IMR-90 (cell line): ENCODE data around the gene OOSP3. TPM values are rescaled to one million over a fixed set of nuclear protein-coding genes. Genes with fewer than 3 reads are reported as not detected.

ENCODE experiments used
- ATAC-seq: fragments of 200-7000 bp; cut with Tn5 transposase; 2 replicates; pipeline ENCODE4 v1.9.1; 2020; ENCODE audit warnings: low read depth, mild to moderate bottlenecking, moderate library complexity
- BruUV-seq: library from RNA; stranded (reverse); fragments of 400-500 nt; replicated peaks from 2 replicates; lab custom pipeline; 2021; lab: Mats Ljungman, UMichigan
- CTCF ChIA-PET: fragments of 300-600 bp; formaldehyde crosslinking; extraction: SDS; loops from one replicate; lab custom pipeline; 2021; ENCODE audit warnings: antibody characterized with exemption; lab: Yijun Ruan, JAX
- POLR2A ChIA-PET: fragments of 300-600 bp; sonication (Branson Sonifier 250); formaldehyde crosslinking; loops from one replicate; lab custom pipeline; 2022; ENCODE audit warnings: antibody characterized with exemption; ENCODE audit not compliant: unreplicated experiment; lab: Charles Lee
- DNase-seq: peaks from one replicate; pipeline ENCODE4 v3.0.0; 2013
- H2AFZ ChIP-seq: replicated peaks from 2 replicates; pipeline ENCODE3; 2013; ENCODE audit warnings: low read length, mild to moderate bottlenecking; ENCODE audit not compliant: poor library complexity
- H2AK5ac ChIP-seq: 2 replicates; pipeline ENCODE4 v1.6.1; 2013; ENCODE audit warnings: low read depth, low read length, inconsistent platforms
- H2AK9ac ChIP-seq: replicated peaks from 2 replicates; pipeline ENCODE3; 2013; ENCODE audit warnings: mild to moderate bottlenecking, low read depth, low read length, moderate library complexity; ENCODE audit not compliant: poor library complexity
- H2BK120ac ChIP-seq: 2 replicates; pipeline ENCODE4 v1.6.1; 2013; ENCODE audit warnings: low read depth, low read length, inconsistent platforms
- H2BK15ac ChIP-seq: 3 replicates; pipeline ENCODE4 v1.6.1; 2013; ENCODE audit warnings: low read depth, low read length, inconsistent platforms
- H2BK20ac ChIP-seq: 2 replicates; pipeline ENCODE4 v1.6.1; 2013; ENCODE audit warnings: low read depth, mild to moderate bottlenecking, inconsistent platforms, low read length, moderate library complexity
- H2BK5ac ChIP-seq: 2 replicates; pipeline ENCODE4 v1.6.1; 2013; ENCODE audit warnings: mild to moderate bottlenecking, low read depth, low read length, inconsistent platforms; ENCODE audit not compliant: poor library complexity, severe bottlenecking
- H3K14ac ChIP-seq: replicated peaks from 2 replicates; pipeline ENCODE4 v1.6.1; 2013; ENCODE audit warnings: low read depth, low read length, inconsistent platforms
- H3K18ac ChIP-seq: 2 replicates; pipeline ENCODE4 v1.6.1; 2013; ENCODE audit warnings: low read depth, low read length, control low read depth
- H3K23ac ChIP-seq: 2 replicates; pipeline ENCODE4 v1.6.1; 2013; ENCODE audit warnings: low read depth, low read length, inconsistent platforms
- H3K27ac ChIP-seq: 2 replicates; pipeline ENCODE4 v1.5.1; 2013; ENCODE audit warnings: mild to moderate bottlenecking, control low read depth, low read length; ENCODE audit not compliant: insufficient read depth
- H3K27me3 ChIP-seq: 2 replicates; pipeline ENCODE4 v1.6.1; 2013; ENCODE audit warnings: low read length; ENCODE audit not compliant: control insufficient read depth, insufficient read depth
- H3K36me3 ChIP-seq: 2 replicates; pipeline ENCODE4 v1.6.1; 2013; ENCODE audit warnings: low read length, mixed read lengths; ENCODE audit not compliant: control insufficient read depth, insufficient read depth
- H3K4ac ChIP-seq: 2 replicates; pipeline ENCODE4 v1.6.1; 2013; ENCODE audit warnings: low read depth, low read length, inconsistent platforms
- H3K4me1 ChIP-seq: 2 replicates; pipeline ENCODE4 v1.6.1; 2013; ENCODE audit warnings: low read length, mixed read lengths; ENCODE audit not compliant: control insufficient read depth, insufficient read depth
- H3K4me2 ChIP-seq: 2 replicates; pipeline ENCODE4 v1.6.1; 2013; ENCODE audit warnings: low read depth, mild to moderate bottlenecking, control low read depth, low read length, moderate library complexity
- H3K4me3 ChIP-seq: 2 replicates; pipeline ENCODE4 v1.5.1; 2013; ENCODE audit warnings: low read depth, mild to moderate bottlenecking, control low read depth, low read length, moderate library complexity; ENCODE audit not compliant: insufficient read depth
- H3K56ac ChIP-seq: 2 replicates; pipeline ENCODE4 v1.6.1; 2013; ENCODE audit warnings: low read length, inconsistent platforms; ENCODE audit not compliant: insufficient read depth; ENCODE audit errors: extremely low read depth
- H3K79me1 ChIP-seq, 2 experiments: 2 replicates each; pipeline ENCODE4 v1.6.1; 2013; ENCODE audit warnings: low read length in 2 of 2, inconsistent platforms in 1 of 2, low read depth in 1 of 2
- H3K9ac ChIP-seq: 2 replicates; pipeline ENCODE4 v1.6.1; 2013; ENCODE audit warnings: low read depth, low read length, control low read depth
- H3K9me1 ChIP-seq: 2 replicates; pipeline ENCODE4 v1.6.1; 2013; ENCODE audit warnings: low read length, inconsistent platforms; ENCODE audit not compliant: insufficient read depth
- H3K9me3 ChIP-seq: 2 replicates; pipeline ENCODE4 v1.6.1; 2013; ENCODE audit warnings: low read length; ENCODE audit not compliant: control insufficient read depth, insufficient read depth
- H4K20me1 ChIP-seq: 2 replicates; pipeline ENCODE4 v1.6.1; 2013; ENCODE audit warnings: low read length, inconsistent platforms; ENCODE audit not compliant: insufficient read depth
- H4K5ac ChIP-seq: 2 replicates; pipeline ENCODE4 v1.6.1; 2013; ENCODE audit warnings: mild to moderate bottlenecking, low read depth, low read length, control low read depth
- H4K8ac ChIP-seq, 2 experiments: 2 replicates each; pipeline ENCODE4 v1.6.1; 2013; ENCODE audit warnings: low read depth in 2 of 2, low read length in 2 of 2, control low read depth in 1 of 2, inconsistent platforms in 1 of 2
- H4K91ac ChIP-seq: 2 replicates; pipeline ENCODE4 v1.6.1; 2013; ENCODE audit warnings: low read depth, low read length, inconsistent platforms; ENCODE audit not compliant: insufficient read depth
- CHD1 ChIP-seq: IDR thresholded peaks from 2 replicates; pipeline ENCODE4 v1.6.1; 2012; ENCODE audit warnings: low read depth, low read length, improper control_type of control experiment
- CTCF ChIP-seq: conservative IDR thresholded peaks from 2 replicates; pipeline ENCODE4 v1.5.1; 2012; ENCODE audit warnings: mild to moderate bottlenecking, low read depth, low read length, improper control_type of control experiment
- ELK1 ChIP-seq: fragments of 150-350 bp; IDR thresholded peaks from 2 replicates; pipeline ENCODE4 v1.6.1; 2016; ENCODE audit warnings: low read depth, mild to moderate bottlenecking, low read length, moderate library complexity, borderline replicate concordance
- FOS ChIP-seq: fragments of 150-350 bp; IDR thresholded peaks from 2 replicates; pipeline ENCODE4 v1.6.1; 2016; ENCODE audit warnings: low read depth, low read length
- MAFK ChIP-seq: IDR thresholded peaks from 2 replicates; pipeline ENCODE4 v1.6.1; 2012; ENCODE audit warnings: low read depth, low read length, improper control_type of control experiment
- MAZ ChIP-seq: IDR thresholded peaks from 2 replicates; pipeline ENCODE4 v1.6.1; 2012; ENCODE audit warnings: low read depth, mild to moderate bottlenecking, low read length, improper control_type of control experiment, moderate library complexity, borderline replicate concordance
- RCOR1 ChIP-seq: IDR thresholded peaks from 2 replicates; pipeline ENCODE4 v1.6.1; 2012; ENCODE audit warnings: mild to moderate bottlenecking, low read length, improper control_type of control experiment; ENCODE audit not compliant: insufficient replicate concordance
- dilution Hi-C: fragments of 300-500 bp; cut with HindIII; formaldehyde crosslinking; loops from one replicate; pipeline ENCODE4 v1.14.3; 2018; ENCODE audit warnings: low sequenced_read_pairs; ENCODE audit not compliant: unreplicated experiment
- in situ Hi-C: fragments of 300-500 bp; cut with MboI; formaldehyde crosslinking; loops from 3 replicates; pipeline ENCODE4 v1.14.3; 2019; ENCODE audit warnings: low sequenced_read_pairs, inconsistent platforms, mixed read lengths
- intact Hi-C: fragments of 100-400 bp; cut with micrococcal nuclease; formaldehyde crosslinking; loops from 2 replicates; pipeline ENCODE4 v1.10.0; 2022
- polyA plus RNA-seq, 3 experiments: library from polyadenylated mRNA; depleted of rRNA; stranded (reverse); fragments of >200 nt; gene quantifications; 2 replicates each; pipeline ENCODE4 v1.2.3, GENCODE V29; 2012; ENCODE audit warnings: low replicate concordance in 1 of 3
- total RNA-seq: library from RNA; depleted of rRNA; stranded (reverse); fragments of >200 nt; gene quantifications from 2 replicates; pipeline ENCODE4 v1.2.3, GENCODE V29; 2012
- TF ChIP-seq, protein P1 (sequence below): fragments of 150-350 bp; IDR thresholded peaks from 2 replicates; pipeline ENCODE4 v1.6.1; 2017; ENCODE audit warnings: mild to moderate bottlenecking, antibody characterized with exemption, low read length, low read depth

OOSP3 gene
- total and polyA plus RNA-seq, 2 of the 4 experiments (the other 2 are of a cell fraction), result not detected

- in situ Hi-C loops (no loop called here), dilution Hi-C loops (no loop called here), intact Hi-C loops (no loop called here)
- no peak overlapping the region for H2AK5ac ChIP-seq
- H3K4me3 ChIP-seq, result no peak overlapping the region
- no peak overlapping the region for H2BK5ac ChIP-seq
- H2AK9ac ChIP-seq, result no peak overlapping the region
- H4K5ac ChIP-seq, result no peak overlapping the region
- no peak overlapping the region for H3K4me2 ChIP-seq
- no peak overlapping the region for H4K8ac ChIP-seq
- no peak overlapping the region for H3K9ac ChIP-seq
- no peak overlapping the region for H2BK120ac ChIP-seq
- H3K27me3 ChIP-seq, result no peaks in the 10 kb centered on the region
- H3K56ac ChIP-seq, result no peak overlapping the region
- no peak overlapping the region for H2AFZ ChIP-seq
- BruUV-seq, result no TSS peak
- no peak overlapping the region for H3K4ac ChIP-seq
- H4K91ac ChIP-seq, result no peak overlapping the region
- H3K18ac ChIP-seq, result no peak overlapping the region
- no peak overlapping the region for H2BK20ac ChIP-seq
- no peak for ATAC-seq
- no peak overlapping the region for H3K14ac ChIP-seq
- no peaks in the 10 kb centered on the region for H3K9me1 ChIP-seq
- H3K23ac ChIP-seq, result no peak overlapping the region
- no peak for TF ChIP-seq CTCF
- no peak for TF ChIP-seq MAFK
- TF ChIP-seq, protein P1, sequence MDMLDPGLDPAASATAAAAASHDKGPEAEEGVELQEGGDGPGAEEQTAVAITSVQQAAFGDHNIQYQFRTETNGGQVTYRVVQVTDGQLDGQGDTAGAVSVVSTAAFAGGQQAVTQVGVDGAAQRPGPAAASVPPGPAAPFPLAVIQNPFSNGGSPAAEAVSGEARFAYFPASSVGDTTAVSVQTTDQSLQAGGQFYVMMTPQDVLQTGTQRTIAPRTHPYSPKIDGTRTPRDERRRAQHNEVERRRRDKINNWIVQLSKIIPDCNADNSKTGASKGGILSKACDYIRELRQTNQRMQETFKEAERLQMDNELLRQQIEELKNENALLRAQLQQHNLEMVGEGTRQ, result no peak
- no peak for TF ChIP-seq MAZ
- no peak for TF ChIP-seq ELK1
- no peak for TF ChIP-seq CHD1
- TF ChIP-seq RCOR1, result no peak
- TF ChIP-seq FOS, result no peak
- ChIA-PET CTCF (no interaction called here), POLR2A (no interaction called here)
- no peaks in the 10 kb centered on the region for H3K4me1 ChIP-seq
- no peak overlapping the region for H3K27ac ChIP-seq
- no peak overlapping the region for H2BK15ac ChIP-seq
- no peaks in the 10 kb centered on the region for H3K79me1 ChIP-seq
- H3K9me3 ChIP-seq, result no peaks in the 10 kb centered on the region
- no peaks in the 10 kb centered on the region for H3K36me3 ChIP-seq
- DNase-seq, result no peak
- no peaks in the 10 kb centered on the region for H4K20me1 ChIP-seq
Observed at GRCh38 chr11:59877325-59877724, 1.3 kb upstream of the OOSP3 start.
